Putamen (tissue), 1 donor: ENCODE data around the gene GRIK5.
A peak's percentile ranks its signal among the peaks of the same experiment; 100 is the strongest.

Experiments used
- DNase-seq: peaks from one replicate; pipeline ENCODE4 v3.0.0-alpha.2; 2016; ENCODE audit warnings: low spot score

The GRIK5 gene

GRCh38 chr19:41956621-41957020, 113.4 kb downstream of the GRIK5 start:
- no peak for DNase-seq

DNA sequence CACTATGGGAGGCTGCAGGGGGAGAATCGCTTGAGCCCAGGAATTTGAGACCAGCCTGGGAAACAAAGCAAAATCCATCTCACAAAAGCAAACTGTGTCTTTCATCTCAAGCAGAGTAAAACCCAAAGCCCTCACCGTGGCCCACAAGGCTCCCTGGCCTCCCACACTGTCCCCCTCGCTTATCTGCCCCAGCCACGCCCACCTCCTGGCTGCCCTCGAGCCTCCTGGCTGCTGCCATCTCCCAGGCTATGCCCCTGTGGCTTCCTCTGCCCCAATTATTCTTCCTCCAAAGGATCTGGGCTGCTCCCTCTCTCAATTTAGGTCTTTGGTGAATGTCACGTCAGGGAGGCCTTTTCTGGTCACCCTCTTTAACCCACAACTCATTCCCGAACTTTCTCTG, 114.5 kb downstream of the GRIK5 start:
- no peak for DNase-seq

DNA sequence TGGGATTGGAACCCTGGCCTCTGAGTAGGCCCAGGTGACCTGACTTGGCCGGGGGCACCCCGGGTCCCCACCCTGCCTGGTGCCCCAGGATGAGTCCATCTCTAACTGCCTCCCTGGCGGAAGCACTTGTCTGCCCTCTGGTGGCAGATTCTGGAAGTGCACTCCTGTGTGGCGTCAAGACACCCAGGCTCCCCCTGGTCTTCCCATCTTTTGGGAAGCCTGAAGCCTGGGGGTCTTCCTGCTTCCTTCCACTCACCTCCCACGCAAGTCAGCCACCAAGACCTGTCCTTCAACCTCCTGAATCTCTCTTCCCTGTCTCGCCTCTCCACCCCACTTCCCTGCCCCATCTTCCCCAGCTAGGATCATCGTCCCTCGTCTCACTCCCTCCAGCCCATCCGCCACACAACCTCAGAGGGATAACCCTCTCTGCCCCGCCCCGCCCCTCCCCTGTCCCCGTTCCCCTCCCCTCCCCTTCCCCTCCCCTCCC, 118.3 kb downstream of the GRIK5 start:
- DNase-seq, result peak; percentile 49
